HG03342 (cell line): ENCODE measurements around the gene KISS1.

ENCODE experiments used
- ATAC-seq: cut with Tn5 transposase; IDR thresholded peaks from one replicate; pipeline ENCODE4 v1.9.1; 2021; ENCODE audit warnings: mild to moderate bottlenecking, moderate library complexity; ENCODE audit not compliant: unreplicated experiment

Gene KISS1

DNA sequence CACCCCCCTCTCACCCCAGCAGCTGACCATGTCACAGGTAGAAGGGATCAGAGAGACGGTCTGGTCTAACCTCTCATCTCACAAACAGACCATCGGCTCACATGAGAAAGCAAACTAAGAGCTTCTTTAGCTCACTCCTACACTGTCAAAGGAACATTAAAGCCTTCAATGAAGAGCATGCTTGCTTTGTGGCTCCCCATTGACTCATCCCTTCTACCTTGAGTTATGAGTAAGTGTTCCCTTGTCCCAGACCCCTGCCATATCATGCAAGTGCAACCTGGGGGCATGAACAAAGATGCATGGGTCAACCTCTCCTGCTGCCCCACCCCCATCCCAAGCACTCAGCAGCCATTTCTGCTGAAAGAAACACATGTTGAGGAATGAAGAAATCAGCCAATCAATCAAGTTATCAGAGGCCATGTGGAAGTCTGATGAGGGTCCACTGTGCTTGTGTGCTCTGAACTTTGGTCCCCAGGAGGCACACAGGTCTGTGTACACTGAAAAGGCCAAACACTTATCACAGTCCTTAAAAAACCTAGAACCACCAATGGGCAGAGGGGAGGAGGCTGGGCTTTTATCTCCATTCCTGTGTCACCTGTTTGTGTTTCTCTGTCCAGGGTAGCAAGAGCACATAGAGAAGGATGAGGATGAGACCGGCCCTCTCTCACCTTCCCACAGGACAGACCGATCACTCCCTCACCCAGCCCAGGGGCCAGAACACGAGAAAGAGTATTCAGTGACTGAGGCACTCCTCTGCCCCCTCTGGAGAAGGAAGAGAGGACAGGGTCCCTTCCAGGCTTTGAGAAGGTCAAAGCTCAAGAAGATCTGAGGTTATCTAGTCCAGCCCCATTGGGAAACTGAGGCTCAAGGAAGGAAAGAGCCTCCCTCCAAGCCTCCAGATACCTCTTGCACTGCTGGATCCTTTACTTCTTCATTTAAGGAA is 54.0 kb downstream of the KISS1 start:
- no peak for ATAC-seq

- no peak for ATAC-seq
Measured at GRCh38 chr1:204141131-204141530, 55.2 kb downstream of the KISS1 start.
